Esophagus squamous epithelium (tissue), 5 donors: ENCODE measurements around the gene GALNTL6. TPM values are rescaled to one million over a fixed set of nuclear protein-coding genes. Genes with fewer than 3 reads are reported as not detected.

ENCODE experiments used
- DNase-seq: peaks from one replicate; lab custom pipeline; 2025; lab: John Stamatoyannopoulos, UW
- H3K27ac ChIP-seq, 4 donors: fragments of 200-600 bp; sonication (generic); one replicate each; pipeline ENCODE4 v1.5.1; 2016 to 2019; ENCODE audit warnings: mild to moderate bottlenecking in 1 of 4
- H3K27me3 ChIP-seq, 4 donors: fragments of 200-600 bp; sonication (generic); 1 replicate in 3 of 4; 2 replicates in 1 of 4; pipeline versions ENCODE4 v1.5.1 to v1.6.0; 2017 to 2021; ENCODE audit warnings: antibody characterized with exemption in 1 of 4
- H3K36me3 ChIP-seq, 3 donors: fragments of 200-600 bp; sonication (generic); one replicate each; pipeline ENCODE4 v1.5.1; 2016 to 2019
- H3K4me1 ChIP-seq, 3 donors: fragments of 200-600 bp; sonication (generic); one replicate each; pipeline ENCODE4 v1.5.1; 2017 to 2019
- H3K4me3 ChIP-seq, 4 donors: fragments of 200-600 bp; sonication (generic); 1 replicate in 3 of 4; 2 replicates in 1 of 4; pipeline ENCODE4 v1.5.1; 2016 to 2019; ENCODE audit warnings: mild to moderate bottlenecking in 2 of 4, moderate library complexity in 1 of 4
- H3K9me3 ChIP-seq, 3 donors: fragments of 200-600 bp; sonication (generic); one replicate each; pipeline ENCODE4 v1.5.1; 2016 to 2019
- POLR2A ChIP-seq, 4 donors: fragments of 450-650 bp; IDR thresholded peaks; one replicate each; pipeline ENCODE4 v1.6.1; 2017; ENCODE audit warnings: antibody characterized with exemption in 4 of 4, mild to moderate bottlenecking in 4 of 4, moderate library complexity in 3 of 4
- WGBS, 2 donors: methylation state at CpG; one replicate each; pipeline ENCODE4 v1.1.5; 2018; 5-methylcytosine and 5-hydroxymethylcytosine counted together
- intact Hi-C: fragments of 100-400 bp; cut with DNase I; formaldehyde crosslinking; loops from one replicate; pipeline ENCODE4 v1.15.0; 2022
- total RNA-seq, 4 donors: library from RNA; depleted of rRNA; stranded (reverse); fragments of >200 nt; gene quantifications; one replicate each; pipeline ENCODE4 v1.1.0, GENCODE V29; 2016
- TF ChIP-seq, protein P1 (sequence below), 6 experiments: fragments of 450-650 bp in 4 of 6; fragments of 200-600 bp in 2 of 6; sonication (generic) in 2 of 6; IDR thresholded peaks; one replicate each; pipeline ENCODE4 v1.5.1; 2016 to 2019; ENCODE audit warnings: antibody characterized with exemption in 6 of 6, mild to moderate bottlenecking in 4 of 6, moderate library complexity in 4 of 6
- donor health status: DM: yes; HTN: yes; CAD: no.

Gene GALNTL6
- total RNA-seq, 4 donors from 2014 or later, result 0.12 TPM; not detected in 3

DNA sequence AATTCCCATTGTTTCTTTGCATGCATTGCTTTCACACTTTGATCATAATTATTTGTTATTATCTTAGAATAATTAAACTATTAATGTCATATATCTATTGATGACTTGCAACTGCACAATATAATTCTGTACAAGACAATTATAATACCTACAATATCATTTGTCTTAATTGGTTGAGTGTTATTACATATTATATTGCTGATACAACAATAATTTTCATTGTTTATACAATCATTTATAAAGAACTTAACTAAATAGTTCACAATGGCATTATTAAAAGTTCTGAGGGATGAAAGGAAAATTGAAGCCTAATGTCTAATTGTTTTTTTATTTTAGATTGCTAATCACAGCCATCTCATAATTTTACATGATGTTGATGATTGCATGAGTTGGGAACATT is 227.6 kb downstream of the GALNTL6 start:
- Histone ChIP-seq H3K4me1 (no peaks in the 10 kb centered on the region), H3K36me3 (no peaks in the 10 kb centered on the region), H3K27me3 (no peaks in the 10 kb centered on the region), H3K27ac (no peak overlapping the region), H3K9me3 (no peaks in the 10 kb centered on the region), H3K4me3 (no peak overlapping the region)
- TF ChIP-seq, protein P1, sequence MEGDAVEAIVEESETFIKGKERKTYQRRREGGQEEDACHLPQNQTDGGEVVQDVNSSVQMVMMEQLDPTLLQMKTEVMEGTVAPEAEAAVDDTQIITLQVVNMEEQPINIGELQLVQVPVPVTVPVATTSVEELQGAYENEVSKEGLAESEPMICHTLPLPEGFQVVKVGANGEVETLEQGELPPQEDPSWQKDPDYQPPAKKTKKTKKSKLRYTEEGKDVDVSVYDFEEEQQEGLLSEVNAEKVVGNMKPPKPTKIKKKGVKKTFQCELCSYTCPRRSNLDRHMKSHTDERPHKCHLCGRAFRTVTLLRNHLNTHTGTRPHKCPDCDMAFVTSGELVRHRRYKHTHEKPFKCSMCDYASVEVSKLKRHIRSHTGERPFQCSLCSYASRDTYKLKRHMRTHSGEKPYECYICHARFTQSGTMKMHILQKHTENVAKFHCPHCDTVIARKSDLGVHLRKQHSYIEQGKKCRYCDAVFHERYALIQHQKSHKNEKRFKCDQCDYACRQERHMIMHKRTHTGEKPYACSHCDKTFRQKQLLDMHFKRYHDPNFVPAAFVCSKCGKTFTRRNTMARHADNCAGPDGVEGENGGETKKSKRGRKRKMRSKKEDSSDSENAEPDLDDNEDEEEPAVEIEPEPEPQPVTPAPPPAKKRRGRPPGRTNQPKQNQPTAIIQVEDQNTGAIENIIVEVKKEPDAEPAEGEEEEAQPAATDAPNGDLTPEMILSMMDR (IDR thresholded peaks at IDR 0.05), result no peak
- no peak for TF ChIP-seq POLR2A (IDR thresholded peaks at IDR 0.05)
- DNase-seq, result no peak
- intact Hi-C loops, result no loop called here

DNA sequence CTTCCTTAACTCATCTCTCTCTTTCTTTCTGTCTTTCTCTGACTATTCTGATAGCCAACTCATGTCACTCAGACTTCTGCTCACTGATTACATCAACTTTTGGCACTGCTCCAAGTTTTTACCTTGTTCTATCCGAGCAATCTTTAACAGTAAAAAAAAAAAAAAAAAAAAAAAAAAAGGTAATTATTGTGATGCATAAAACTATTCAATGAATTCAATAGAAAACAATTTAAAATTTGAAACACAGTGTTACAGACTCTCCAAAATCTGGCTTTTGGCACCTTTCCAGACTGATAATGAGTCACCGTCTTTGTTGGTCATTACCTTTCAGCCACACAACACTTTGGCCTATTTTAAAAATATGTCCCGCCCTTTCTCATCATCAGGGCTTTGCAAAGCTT is 229.5 kb downstream of the GALNTL6 start:
- H3K27ac ChIP-seq, result no peak overlapping the region
- H3K4me1 ChIP-seq, result no peaks in the 10 kb centered on the region
- H3K9me3 ChIP-seq, result no peaks in the 10 kb centered on the region
- H3K4me3 ChIP-seq, result no peak overlapping the region
- intact Hi-C loops, result no loop called here
- no peaks in the 10 kb centered on the region for H3K36me3 ChIP-seq
- DNase-seq, result no peak
- no peaks in the 10 kb centered on the region for H3K27me3 ChIP-seq
- 34 to 57% methylated on average over 3 of the region's 3 CpGs for WGBS, 2 donors
- TF ChIP-seq, protein P1 (IDR thresholded peaks at IDR 0.05), result no peak
- no peak for TF ChIP-seq POLR2A (IDR thresholded peaks at IDR 0.05)

DNA sequence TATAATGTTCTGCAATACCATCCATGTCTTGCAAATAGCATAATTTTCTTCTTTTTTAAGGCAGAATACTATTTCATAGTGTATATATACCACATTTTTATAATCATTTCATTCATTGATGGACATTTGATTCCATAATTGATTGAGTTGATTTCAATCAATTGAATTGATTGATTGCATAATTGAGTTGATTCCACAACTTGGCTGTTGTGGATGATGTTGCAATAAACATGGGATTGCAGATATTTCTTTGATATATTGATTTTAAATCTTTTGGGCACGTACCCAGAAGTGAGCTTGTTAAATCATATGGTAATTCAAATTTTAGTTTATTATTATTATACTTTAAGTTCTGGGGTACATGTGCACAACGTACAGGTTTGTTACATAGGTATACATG is 232.8 kb downstream of the GALNTL6 start:
- DNase-seq, result no peak
- no peaks in the 10 kb centered on the region for H3K27me3 ChIP-seq
- intact Hi-C loops, result no loop called here
- TF ChIP-seq POLR2A (IDR thresholded peaks at IDR 0.05), result no peak
- TF ChIP-seq, protein P1 (IDR thresholded peaks at IDR 0.05), result no peak
- H3K4me1 ChIP-seq, result no peaks in the 10 kb centered on the region
- H3K4me3 ChIP-seq, result no peak overlapping the region
- WGBS, 2 donors, result 51 to 58% methylated on average over 2 of the region's 2 CpGs
- H3K27ac ChIP-seq, result no peak overlapping the region
- H3K9me3 ChIP-seq, result no peaks in the 10 kb centered on the region
- no peaks in the 10 kb centered on the region for H3K36me3 ChIP-seq

DNA sequence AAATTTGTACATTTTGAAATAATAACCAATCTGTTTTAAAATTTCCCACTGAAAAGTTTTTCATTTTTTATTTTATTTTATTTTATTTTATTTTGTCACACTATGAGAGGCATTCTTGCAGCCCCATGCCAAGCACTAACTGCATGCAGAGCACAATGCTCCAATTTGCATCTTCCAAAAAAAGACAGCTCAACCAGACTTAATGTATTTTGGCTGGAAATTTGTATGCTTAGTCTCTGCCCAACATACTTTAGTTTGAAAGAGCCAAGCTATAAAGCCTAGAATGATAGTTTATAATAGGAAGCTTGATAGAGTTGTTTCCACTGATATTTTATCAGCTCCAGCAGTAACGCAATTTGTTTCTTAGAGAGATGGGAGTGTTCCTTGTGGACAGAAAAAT is 235.5 kb downstream of the GALNTL6 start:
- H3K4me1 ChIP-seq, result no peaks in the 10 kb centered on the region
- no peaks in the 10 kb centered on the region for H3K36me3 ChIP-seq
- H3K27me3 ChIP-seq, result no peaks in the 10 kb centered on the region
- H3K9me3 ChIP-seq, result no peaks in the 10 kb centered on the region
- WGBS, 2 donors, result 67 to 75% methylated on average over 1 of the region's 1 CpG
- DNase-seq, result no peak
- H3K4me3 ChIP-seq, result no peak overlapping the region
- intact Hi-C loops, result no loop called here
- H3K27ac ChIP-seq, result no peak overlapping the region
- TF ChIP-seq, protein P1 (IDR thresholded peaks at IDR 0.05), result no peak
- TF ChIP-seq POLR2A (IDR thresholded peaks at IDR 0.05), result no peak

DNA sequence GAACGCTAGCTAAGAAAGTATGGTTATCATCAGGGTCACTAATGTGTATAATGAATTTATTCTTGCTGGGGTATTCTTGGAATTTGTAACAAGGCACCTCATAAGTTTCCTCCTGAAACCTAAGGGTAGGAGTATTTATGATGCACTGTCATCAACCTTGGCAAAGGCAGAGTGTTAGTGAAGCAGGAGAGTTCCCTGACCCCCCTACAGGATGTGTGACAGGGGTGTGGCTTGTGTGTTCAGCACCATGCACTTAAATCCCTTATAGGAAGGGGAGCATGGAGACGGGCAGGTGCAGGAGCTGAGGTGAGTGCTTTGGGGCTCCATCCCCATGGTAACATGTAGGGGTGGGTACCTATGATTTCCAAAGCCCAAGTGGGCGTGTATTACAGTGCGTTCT is 237.7 kb downstream of the GALNTL6 start:
- WGBS, 2 donors, result 70 to 81% methylated on average over 4 of the region's 4 CpGs
- no peak for DNase-seq
- Histone ChIP-seq H3K4me3 (no peak overlapping the region), H3K9me3 (no peaks in the 10 kb centered on the region), H3K27me3 (no peaks in the 10 kb centered on the region), H3K27ac (no peak overlapping the region), H3K4me1 (no peaks in the 10 kb centered on the region), H3K36me3 (no peaks in the 10 kb centered on the region)
- intact Hi-C loops, result no loop called here
- TF ChIP-seq, protein P1 (IDR thresholded peaks at IDR 0.05), result no peak
- TF ChIP-seq POLR2A (IDR thresholded peaks at IDR 0.05), result no peak
